Brain microvascular endothelial cell (primary cell): ENCODE data around the gene IGFBPL1.
"Not testable (repeated sequence)": the region's sequence is repeated elsewhere in the genome, so short reads cannot be mapped to it uniquely, and the experiment has no call there.

Experiments used
- DNase-seq: peaks from one replicate; pipeline ENCODE4 v3.0.0-alpha.2; 2020
- H3K27ac ChIP-seq: fragments of 250-450 bp; sonication (Bioruptor Pico); 2 replicates; pipeline ENCODE4 v1.5.1; 2020; ENCODE audit warnings: mild to moderate bottlenecking, moderate library complexity
- H3K27me3 ChIP-seq: fragments of 250-450 bp; sonication (Bioruptor Pico); replicated peaks from 2 replicates; pipeline ENCODE4 v1.5.1; 2020; ENCODE audit warnings: mild to moderate bottlenecking
- H3K36me3 ChIP-seq: fragments of 250-450 bp; sonication (Bioruptor Pico); replicated peaks from 2 replicates; pipeline ENCODE4 v1.5.1; 2020; ENCODE audit warnings: mild to moderate bottlenecking
- H3K4me3 ChIP-seq: 2 replicates; pipeline ENCODE4 v1.5.1; 2011; ENCODE audit warnings: low read depth, mild to moderate bottlenecking, control low read depth, low read length, moderate library complexity
- in situ Hi-C: cut with HindIII; loops from 2 replicates; pipeline ENCODE4 v1.10.0; 2017; ENCODE audit warnings: low sequenced_read_pairs, low pct_ligation_motif_present
- TF ChIP-seq, protein P1 (sequence below): IDR thresholded peaks from 2 replicates; pipeline ENCODE4 v1.5.1; 2011; ENCODE audit warnings: low read depth, mild to moderate bottlenecking, moderate library complexity, low read length, control low read depth, inconsistent platforms; ENCODE audit errors: missing control alignments

Gene IGFBPL1

GRCh38 chr9:38380872-38381534 lies 43.3 kb downstream of the IGFBPL1 start:
- H3K27me3 ChIP-seq, result no peaks in the 10 kb centered on the region
- H3K4me3 ChIP-seq, result no peak overlapping the region
- H3K36me3 ChIP-seq, result no peaks in the 10 kb centered on the region
- in situ Hi-C loops, result no loop called here
- no peak for DNase-seq
- TF ChIP-seq, protein P1, sequence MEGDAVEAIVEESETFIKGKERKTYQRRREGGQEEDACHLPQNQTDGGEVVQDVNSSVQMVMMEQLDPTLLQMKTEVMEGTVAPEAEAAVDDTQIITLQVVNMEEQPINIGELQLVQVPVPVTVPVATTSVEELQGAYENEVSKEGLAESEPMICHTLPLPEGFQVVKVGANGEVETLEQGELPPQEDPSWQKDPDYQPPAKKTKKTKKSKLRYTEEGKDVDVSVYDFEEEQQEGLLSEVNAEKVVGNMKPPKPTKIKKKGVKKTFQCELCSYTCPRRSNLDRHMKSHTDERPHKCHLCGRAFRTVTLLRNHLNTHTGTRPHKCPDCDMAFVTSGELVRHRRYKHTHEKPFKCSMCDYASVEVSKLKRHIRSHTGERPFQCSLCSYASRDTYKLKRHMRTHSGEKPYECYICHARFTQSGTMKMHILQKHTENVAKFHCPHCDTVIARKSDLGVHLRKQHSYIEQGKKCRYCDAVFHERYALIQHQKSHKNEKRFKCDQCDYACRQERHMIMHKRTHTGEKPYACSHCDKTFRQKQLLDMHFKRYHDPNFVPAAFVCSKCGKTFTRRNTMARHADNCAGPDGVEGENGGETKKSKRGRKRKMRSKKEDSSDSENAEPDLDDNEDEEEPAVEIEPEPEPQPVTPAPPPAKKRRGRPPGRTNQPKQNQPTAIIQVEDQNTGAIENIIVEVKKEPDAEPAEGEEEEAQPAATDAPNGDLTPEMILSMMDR, result no peak
- no peak overlapping the region for H3K27ac ChIP-seq

DNA sequence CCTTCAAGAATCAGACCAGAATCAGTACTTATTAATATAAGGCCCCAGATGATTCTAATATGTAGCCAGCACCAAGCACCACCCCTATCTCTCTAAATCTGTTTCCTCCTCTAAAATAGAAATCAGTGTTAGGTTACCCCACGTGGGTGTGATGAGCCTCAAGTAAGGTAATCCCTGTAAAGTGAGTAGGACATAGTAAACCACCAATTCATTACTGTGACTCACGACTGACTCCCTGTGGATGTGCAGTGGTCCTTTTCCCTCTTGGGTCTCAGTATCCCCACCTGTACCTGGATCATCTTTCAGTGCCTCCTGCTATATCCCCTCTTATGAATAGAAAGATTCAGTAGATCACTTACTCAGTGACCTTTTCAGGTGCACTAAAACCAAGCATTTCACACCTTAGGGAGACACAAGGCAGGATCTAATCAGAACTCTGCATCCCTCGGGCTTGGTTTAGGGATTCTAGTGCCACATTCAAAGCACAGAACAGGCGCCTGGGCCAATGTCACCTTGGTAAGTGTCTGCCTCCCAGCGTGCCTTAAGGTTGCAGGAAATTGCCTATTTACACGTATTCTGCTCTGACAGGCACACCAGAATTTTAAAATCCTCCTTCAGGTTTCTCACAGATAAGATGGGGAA lies 43.9 kb downstream of the IGFBPL1 start:
- TF ChIP-seq, protein P1, result no peak
- no peak overlapping the region for H3K4me3 ChIP-seq
- DNase-seq, result no peak
- H3K27me3 ChIP-seq, result no peaks in the 10 kb centered on the region
- in situ Hi-C loops, result no loop called here
- no peak overlapping the region for H3K27ac ChIP-seq
- H3K36me3 ChIP-seq, result no peaks in the 10 kb centered on the region

DNA sequence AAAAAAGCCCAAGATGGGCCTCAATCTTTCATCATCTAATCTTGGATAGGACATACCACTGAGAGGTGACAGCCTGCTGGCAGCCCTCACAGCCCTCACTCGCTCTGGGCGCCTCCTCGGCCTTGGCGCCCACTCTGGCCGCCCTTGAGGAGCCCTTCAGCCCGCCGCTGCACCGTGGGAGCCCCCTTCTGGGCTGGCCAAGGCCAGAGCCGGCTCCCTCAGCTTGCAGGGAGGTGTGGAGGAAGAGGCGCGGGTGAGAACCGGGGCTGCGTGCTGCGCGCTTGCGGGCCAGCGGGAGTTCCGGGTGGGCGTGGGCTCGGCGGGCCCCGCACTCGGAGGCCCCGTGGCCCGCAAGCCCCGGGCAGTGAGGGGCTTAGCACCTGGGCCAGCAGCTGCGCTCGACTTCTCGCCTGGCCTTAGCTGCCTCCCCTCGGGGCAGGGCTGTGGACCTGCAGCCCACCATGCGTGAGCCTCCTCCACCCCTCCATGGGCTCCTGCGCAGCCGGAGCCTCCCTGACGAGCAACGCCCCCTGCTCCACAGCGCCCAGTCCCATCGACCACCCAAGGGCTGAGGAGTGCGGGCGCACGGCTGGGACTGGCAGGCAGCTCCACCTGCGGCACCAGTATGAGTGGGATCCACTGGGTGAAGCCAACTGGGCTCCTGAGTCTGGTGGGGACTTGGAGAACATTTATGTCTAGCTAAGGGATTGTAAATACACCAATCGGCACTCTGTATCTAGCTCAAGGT lies 46.7 kb downstream of the IGFBPL1 start:
- H3K4me3 ChIP-seq, DNase-seq, H3K36me3 ChIP-seq, in situ Hi-C loops, H3K27ac ChIP-seq, H3K27me3 ChIP-seq: not testable (repeated sequence)

- Histone ChIP-seq H3K27me3 (peaks cover 5% of the 10 kb centered on the region), H3K4me3 (no peak overlapping the region), H3K36me3 (no peaks in the 10 kb centered on the region), H3K27ac (no peak overlapping the region)
- TF ChIP-seq, protein P1, result no peak
- no peak for DNase-seq
- in situ Hi-C loops, result no loop called here
These were observed 48.1 kb downstream of the IGFBPL1 start for GRCh38 chr9:38376021-38376670.

DNA sequence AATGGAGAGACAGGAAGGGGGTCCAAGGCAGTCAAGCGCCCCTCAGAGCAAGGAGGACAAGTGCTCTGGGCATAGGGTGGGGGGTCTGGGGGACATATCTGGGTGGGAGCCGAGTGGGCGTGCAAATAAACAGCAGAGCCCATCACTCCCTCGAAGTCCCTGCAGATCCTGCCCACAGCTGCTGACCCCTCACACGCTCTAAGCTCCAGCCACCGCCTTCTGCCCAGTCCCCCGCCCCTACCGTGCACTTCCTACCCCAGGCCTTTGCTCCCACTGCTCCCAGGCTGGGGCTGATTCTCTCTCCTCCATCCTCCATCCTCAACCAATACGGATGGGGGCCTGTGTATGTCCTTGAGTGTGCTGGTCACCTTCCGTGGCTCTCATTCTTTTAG lies 48.7 kb downstream of the IGFBPL1 start:
- in situ Hi-C loops, result no loop called here
- Histone ChIP-seq H3K4me3 (no peak overlapping the region), H3K27me3 (peaks cover 7% of the 10 kb centered on the region)

More for the DNA sequence above, 48.7 kb downstream of the IGFBPL1 start:
- Histone ChIP-seq H3K36me3 (no peaks in the 10 kb centered on the region), H3K27ac (no peak overlapping the region)
- TF ChIP-seq, protein P1, result no peak
- no peak for DNase-seq
